Measurements from ENCODE around the gene STXBP5. TPM values are rescaled to one million over a fixed set of nuclear protein-coding genes. Genes with fewer than 3 reads are reported as not detected.

The STXBP5 gene
- total and polyA plus RNA-seq, 9 of the 15 experiments (the other 6 are each of a cell fraction or from before 2014, with no cell fraction given): 23.3 to 172 (median 71.5) TPM

DNA sequence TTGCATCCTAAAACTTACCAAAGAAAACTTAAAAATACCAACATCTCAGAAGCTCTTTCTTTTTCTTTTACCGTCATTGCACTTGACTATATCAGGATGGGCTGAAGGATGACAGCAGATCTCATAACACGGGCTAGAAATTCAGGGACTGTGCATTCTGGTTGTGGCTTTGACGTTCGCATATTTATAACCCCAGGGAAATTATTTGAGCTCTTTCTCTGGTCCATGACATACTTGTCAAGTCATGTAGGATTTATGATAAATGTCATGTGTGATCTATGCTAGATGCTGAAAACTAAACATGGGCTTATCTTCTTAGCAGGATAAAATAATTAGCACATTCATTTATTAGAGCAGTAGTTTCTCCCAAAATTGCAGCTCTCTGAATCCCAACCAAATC, 229.9 kb downstream of the STXBP5 start (continued):
- TF ChIP-seq SIN3B (IDR thresholded peaks at IDR 0.05; ENCODE audit: low read depth): no peak
- no peak for TF ChIP-seq MYBL2 (IDR thresholded peaks at IDR 0.05; ENCODE audit: low read depth)
- TF ChIP-seq MYBL2 (CRISPR knock-in tag; IDR thresholded peaks at IDR 0.05; ENCODE audit: borderline replicate concordance): no peak
- TF ChIP-seq, protein P1, sequence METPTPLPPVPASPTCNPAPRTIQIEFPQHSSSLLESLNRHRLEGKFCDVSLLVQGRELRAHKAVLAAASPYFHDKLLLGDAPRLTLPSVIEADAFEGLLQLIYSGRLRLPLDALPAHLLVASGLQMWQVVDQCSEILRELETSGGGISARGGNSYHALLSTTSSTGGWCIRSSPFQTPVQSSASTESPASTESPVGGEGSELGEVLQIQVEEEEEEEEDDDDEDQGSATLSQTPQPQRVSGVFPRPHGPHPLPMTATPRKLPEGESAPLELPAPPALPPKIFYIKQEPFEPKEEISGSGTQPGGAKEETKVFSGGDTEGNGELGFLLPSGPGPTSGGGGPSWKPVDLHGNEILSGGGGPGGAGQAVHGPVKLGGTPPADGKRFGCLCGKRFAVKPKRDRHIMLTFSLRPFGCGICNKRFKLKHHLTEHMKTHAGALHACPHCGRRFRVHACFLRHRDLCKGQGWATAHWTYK (CRISPR knock-in tag; IDR thresholded peaks at IDR 0.05): no peak
- TF ChIP-seq KDM5B (IDR thresholded peaks at IDR 0.05; ENCODE audit: insufficient replicate concordance, low read depth, low read length): no peak
- no peak for TF ChIP-seq EWSR1 (IDR thresholded peaks at IDR 0.05; ENCODE audit: borderline replicate concordance, low read depth, partially characterized antibody)
- no peak for TF ChIP-seq LCOR (CRISPR knock-in tag; IDR thresholded peaks at IDR 0.05)
- no peak for TF ChIP-seq ZZZ3 (IDR thresholded peaks at IDR 0.05)
- TF ChIP-seq CUX1 (CRISPR knock-in tag; IDR thresholded peaks at IDR 0.05): no peak
- no peak for TF ChIP-seq ZFP1 (CRISPR knock-in tag; IDR thresholded peaks at IDR 0.05)
- TF ChIP-seq GABPB1 (CRISPR knock-in tag; IDR thresholded peaks at IDR 0.05): no peak
- TF ChIP-seq, protein P2, sequence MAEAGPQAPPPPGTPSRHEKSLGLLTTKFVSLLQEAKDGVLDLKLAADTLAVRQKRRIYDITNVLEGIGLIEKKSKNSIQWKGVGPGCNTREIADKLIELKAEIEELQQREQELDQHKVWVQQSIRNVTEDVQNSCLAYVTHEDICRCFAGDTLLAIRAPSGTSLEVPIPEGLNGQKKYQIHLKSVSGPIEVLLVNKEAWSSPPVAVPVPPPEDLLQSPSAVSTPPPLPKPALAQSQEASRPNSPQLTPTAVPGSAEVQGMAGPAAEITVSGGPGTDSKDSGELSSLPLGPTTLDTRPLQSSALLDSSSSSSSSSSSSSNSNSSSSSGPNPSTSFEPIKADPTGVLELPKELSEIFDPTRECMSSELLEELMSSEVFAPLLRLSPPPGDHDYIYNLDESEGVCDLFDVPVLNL (CRISPR knock-in tag; IDR thresholded peaks at IDR 0.05; ENCODE audit: low read depth): no peak

Data from K562 (cell line).